DOHH2 (cell line): ENCODE data around the gene PLTP.

ENCODE experiments used
- H3F3A ChIP-seq: fragments of 200-600 bp; sonication (generic), shearing (Covaris generic); 2 replicates; pipeline ENCODE4 v1.6.0; 2016; ENCODE audit warnings: antibody characterized with exemption, mild to moderate bottlenecking; ENCODE audit not compliant: control insufficient read depth, insufficient read depth
- H3K27ac ChIP-seq: fragments of 200-600 bp; sonication (generic); 2 replicates; pipeline ENCODE4 v1.5.1; 2014; ENCODE audit warnings: low read depth, mild to moderate bottlenecking, low read length, moderate library complexity
- H3K27me3 ChIP-seq: fragments of 200-600 bp; sonication (generic); 2 replicates; pipeline ENCODE4 v1.6.1; 2014; ENCODE audit warnings: mild to moderate bottlenecking, low read length, mixed read lengths; ENCODE audit not compliant: control insufficient read depth
- H3K36me3 ChIP-seq: fragments of 200-600 bp; sonication (generic); 2 replicates; pipeline ENCODE4 v1.6.1; 2014; ENCODE audit warnings: mild to moderate bottlenecking, low read length, moderate library complexity, mixed read lengths; ENCODE audit not compliant: control insufficient read depth
- H3K4me1 ChIP-seq: fragments of 200-600 bp; sonication (generic); 2 replicates; pipeline ENCODE4 v1.6.1; 2014; ENCODE audit warnings: mild to moderate bottlenecking, low read length, mixed read lengths; ENCODE audit not compliant: control insufficient read depth
- H3K4me2 ChIP-seq: fragments of 200-600 bp; sonication (generic); 2 replicates; pipeline ENCODE4 v1.6.0; 2014; ENCODE audit warnings: mild to moderate bottlenecking, low read length, moderate library complexity
- H3K4me3 ChIP-seq: fragments of 200-600 bp; sonication (generic); 2 replicates; pipeline ENCODE4 v1.5.1; 2014; ENCODE audit warnings: mild to moderate bottlenecking, low read length, mixed read lengths
- H3K79me2 ChIP-seq: fragments of 200-600 bp; sonication (generic); 2 replicates; pipeline ENCODE4 v1.6.1; 2014; ENCODE audit warnings: mild to moderate bottlenecking, low read length, mixed read lengths; ENCODE audit not compliant: control insufficient read depth
- H3K9me2 ChIP-seq: fragments of 200-600 bp; sonication (generic); replicated peaks from 2 replicates; pipeline ENCODE4 v1.6.1; 2014; ENCODE audit warnings: mild to moderate bottlenecking, low read length, mixed read lengths; ENCODE audit not compliant: control insufficient read depth
- H3K9me3 ChIP-seq: fragments of 200-600 bp; sonication (generic); 2 replicates; pipeline ENCODE4 v1.6.1; 2014; ENCODE audit warnings: antibody characterized with exemption, low read length, mixed read lengths; ENCODE audit not compliant: control insufficient read depth, insufficient read depth
- H4K20me1 ChIP-seq: fragments of 200-600 bp; sonication (generic); 2 replicates; pipeline ENCODE4 v1.6.0; 2014; ENCODE audit warnings: low read depth, mild to moderate bottlenecking, antibody characterized with exemption, low read length, moderate library complexity; ENCODE audit not compliant: control insufficient read depth, insufficient read depth
- CTCF ChIP-seq: fragments of 200-600 bp; sonication (generic); IDR thresholded peaks from one replicate; pipeline ENCODE4 v1.5.1; 2014; ENCODE audit warnings: antibody characterized with exemption, mild to moderate bottlenecking, low read depth, low read length; ENCODE audit not compliant: poor library complexity, severe bottlenecking
- EZH2phosphoT487 ChIP-seq: fragments of 200-600 bp; sonication (generic); IDR thresholded peaks from 2 replicates; pipeline ENCODE4 v1.6.1; 2017; ENCODE audit warnings: borderline replicate concordance, mild to moderate bottlenecking, antibody characterized with exemption, low read length, moderate library complexity, mixed read lengths

PLTP gene

GRCh38 chr20:45859916-45860315 is 52.0 kb downstream of the PLTP start:
- no peaks in the 10 kb centered on the region for H3K27me3 ChIP-seq
- no peak for TF ChIP-seq EZH2phosphoT487
- H3K9me3 ChIP-seq: no peaks in the 10 kb centered on the region
- no peak overlapping the region for H3K4me3 ChIP-seq
- no peaks in the 10 kb centered on the region for H4K20me1 ChIP-seq
- no peak overlapping the region for H3K4me2 ChIP-seq
- no peaks in the 10 kb centered on the region for H3F3A ChIP-seq
- H3K27ac ChIP-seq: no peak overlapping the region
- H3K9me2 ChIP-seq: no peaks in the 10 kb centered on the region
- peaks cover 22% of the 10 kb centered on the region for H3K4me1 ChIP-seq
- peaks cover 27% of the 10 kb centered on the region for H3K79me2 ChIP-seq
- 0 out of 2 replicates have a peak, but pooled peaks cover 2% of the 10 kb centered on the region for H3K36me3 ChIP-seq

DNA sequence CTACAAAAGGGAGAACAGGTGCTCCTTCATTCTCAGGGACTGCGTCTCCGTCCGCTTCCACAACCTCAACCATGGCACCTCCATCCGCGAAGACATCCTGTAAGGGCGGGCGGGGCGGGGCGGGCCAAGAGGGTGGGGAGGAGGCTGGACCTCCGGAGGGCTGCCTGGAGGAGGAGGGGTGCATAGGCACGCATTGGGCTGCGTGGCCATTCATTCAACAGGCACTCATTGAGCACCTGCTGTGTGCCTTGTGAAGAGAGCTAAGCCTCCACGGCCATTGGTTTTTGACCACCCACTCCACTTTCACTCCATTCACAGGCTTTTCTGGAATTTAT is 54.1 kb downstream of the PLTP start:
- Histone ChIP-seq H3K4me1 (peaks cover 22% of the 10 kb centered on the region), H3K27ac (peak overlapping the region; percentile 47), H3K4me2 (peak overlapping the region; percentile 78), H3K27me3 (no peaks in the 10 kb centered on the region), H3F3A (no peaks in the 10 kb centered on the region), H3K9me3 (no peaks in the 10 kb centered on the region), H3K4me3 (peak overlapping the region; percentile 78), H3K9me2 (no peaks in the 10 kb centered on the region), H3K79me2 (peaks cover 31% of the 10 kb centered on the region), H4K20me1 (no peaks in the 10 kb centered on the region), H3K36me3 (0 out of 2 replicates have a peak, but pooled peaks cover 6% of the 10 kb centered on the region)
- TF ChIP-seq EZH2phosphoT487 (no peak), CTCF (no peak)

DNA sequence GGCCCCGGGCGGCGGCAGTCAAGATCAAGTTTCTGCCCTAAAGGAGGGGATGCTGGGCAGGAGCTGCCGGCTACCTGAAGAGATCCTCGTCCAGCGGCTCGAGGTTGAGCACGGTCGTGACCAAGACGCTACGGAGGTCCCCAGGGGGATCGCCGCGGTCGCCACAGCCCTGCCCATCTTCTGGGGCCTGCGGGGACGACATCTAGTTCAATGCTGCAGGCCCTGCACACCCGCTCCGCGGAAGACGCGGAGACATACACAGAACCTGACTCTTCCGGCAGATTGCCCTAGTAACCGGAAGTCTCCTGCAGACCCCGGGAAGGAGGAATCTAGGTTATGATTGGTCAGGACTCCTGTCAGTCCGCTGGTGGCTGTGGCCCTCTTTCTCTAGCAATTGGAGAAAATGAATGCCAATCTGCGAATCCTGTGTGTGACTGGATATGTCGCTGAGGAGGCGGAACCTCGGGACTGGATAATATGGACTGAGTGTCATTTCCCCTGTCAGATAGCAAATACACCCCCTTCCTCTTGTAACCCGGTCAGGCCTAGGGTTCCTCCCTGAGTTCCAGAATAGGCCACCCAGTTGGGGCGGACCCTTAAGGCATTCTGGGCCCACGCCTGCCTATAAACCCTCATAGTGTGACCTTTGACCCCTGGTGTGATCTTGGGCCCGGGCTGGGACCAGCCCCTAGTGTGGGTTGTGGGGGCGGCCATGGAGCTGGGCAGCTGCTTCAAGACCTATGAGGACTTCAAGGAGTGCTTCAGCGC is 54.7 kb downstream of the PLTP start, which contains the start of the genes ACOT8 and ZSWIM3:
Gene ACOT8 (minus strand): TSS at position 279 of the 768 bp plus-strand sequence. CDS start 77 bp downstream, at position 202.
Gene ZSWIM3 (plus strand): TSS at position 501 of the 768 bp plus-strand sequence. CDS start 212 bp downstream, at position 713.
- Histone ChIP-seq H4K20me1 (no peaks in the 10 kb centered on the region), H3K4me2 (peak within 1 kb of the TSS; percentile 82), H3K79me2 (peaks cover 31% of the 10 kb centered on the region), H3K36me3 (0 out of 2 replicates have a peak, but pooled peaks cover 6% of the 10 kb centered on the region), H3K27ac (peak within 1 kb of the TSS; percentile 47), H3F3A (no peaks in the 10 kb centered on the region), H3K4me1 (peaks cover 22% of the 10 kb centered on the region), H3K9me2 (no peaks in the 10 kb centered on the region), H3K4me3 (peak within 1 kb of the TSS; percentile 78), H3K9me3 (no peaks in the 10 kb centered on the region), H3K27me3 (no peaks in the 10 kb centered on the region)
- no peak for TF ChIP-seq CTCF
- TF ChIP-seq EZH2phosphoT487: no peak

DNA sequence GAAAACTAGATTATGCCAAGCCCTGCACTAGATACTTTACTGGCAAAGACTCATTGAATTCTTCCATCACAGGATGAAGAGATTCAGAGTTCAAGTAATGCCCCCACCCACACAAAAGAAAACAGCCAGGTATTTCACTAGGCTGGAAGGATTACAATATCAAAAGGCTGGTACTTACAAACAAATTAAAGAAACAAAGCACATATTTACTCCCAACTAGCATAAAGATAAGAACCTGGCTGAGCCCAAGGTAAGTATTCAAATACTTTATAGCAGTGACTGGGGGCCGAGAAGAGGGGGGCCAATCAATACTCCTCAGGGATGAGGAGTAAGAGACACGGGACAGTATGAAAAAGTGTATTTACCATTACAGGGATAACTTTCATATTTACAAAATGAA is 58.5 kb downstream of the PLTP start:
- no peak overlapping the region for H3K4me2 ChIP-seq
- no peak for TF ChIP-seq EZH2phosphoT487
- H3K27me3 ChIP-seq: no peaks in the 10 kb centered on the region

More for the DNA sequence above, 58.5 kb downstream of the PLTP start:
- H3K9me3 ChIP-seq: no peaks in the 10 kb centered on the region
- no peak overlapping the region for H3K4me3 ChIP-seq
- no peaks in the 10 kb centered on the region for H3K9me2 ChIP-seq
- no peaks in the 10 kb centered on the region; the same call in 1 of the 2 replicates for H4K20me1 ChIP-seq
- peaks cover 19% of the 10 kb centered on the region for H3K4me1 ChIP-seq
- peaks cover 30% of the 10 kb centered on the region for H3K79me2 ChIP-seq
- H3F3A ChIP-seq: no peaks in the 10 kb centered on the region
- 0 out of 2 replicates have a peak, but pooled peaks cover 6% of the 10 kb centered on the region for H3K36me3 ChIP-seq
- no peak overlapping the region for H3K27ac ChIP-seq
